HepG2 (cell line): ENCODE data around the gene VKORC1. TPM values are rescaled to one million over a fixed set of nuclear protein-coding genes. Genes with fewer than 3 reads are reported as not detected.
A peak's percentile ranks its signal among the peaks of the same experiment; 100 is the strongest.

Experiments
- CHD2 ChIP-seq: IDR thresholded peaks from 2 replicates; pipeline ENCODE4 v1.6.1; 2011; ENCODE audit warnings: low read depth, low read length, improper control_type of control experiment
- DNMT1 ChIP-seq: sonication (generic); formaldehyde crosslinking; IDR thresholded peaks from 2 replicates; pipeline ENCODE4 v1.5.1; 2020; ENCODE audit warnings: mild to moderate bottlenecking, missing genetic modification reagents
- ELF3 ChIP-seq: IDR thresholded peaks from 2 replicates; pipeline ENCODE4 v1.6.1; 2016; ENCODE audit warnings: missing genetic modification reagents, missing compliant biosample characterization
- KDM4B ChIP-seq: sonication (generic); formaldehyde crosslinking; IDR thresholded peaks from 2 replicates; pipeline ENCODE4 v1.4.0; 2020; ENCODE audit warnings: missing genetic modification reagents
- MAF1 ChIP-seq: sonication (generic); formaldehyde crosslinking; IDR thresholded peaks from 2 replicates; pipeline ENCODE4 v1.5.0; 2020; ENCODE audit warnings: missing genetic modification reagents, borderline replicate concordance
- MLXIP ChIP-seq: sonication (generic); formaldehyde crosslinking; IDR thresholded peaks from 2 replicates; pipeline ENCODE4 v1.9.0; 2021; ENCODE audit warnings: missing genetic modification reagents, borderline replicate concordance
- MTF2 ChIP-seq: sonication (generic); formaldehyde crosslinking; IDR thresholded peaks from 2 replicates; pipeline ENCODE4 v1.5.0; 2020; ENCODE audit warnings: missing genetic modification reagents, borderline replicate concordance
- NCOA2 ChIP-seq: sonication (generic); formaldehyde crosslinking; IDR thresholded peaks from 2 replicates; pipeline ENCODE4 v1.8.0; 2022; ENCODE audit warnings: inconsistent platforms
- NFKB2 ChIP-seq: sonication (generic); formaldehyde crosslinking; IDR thresholded peaks from 2 replicates; pipeline ENCODE4 v1.4.0; 2020; ENCODE audit warnings: missing genetic modification reagents, borderline replicate concordance
- RXRA ChIP-seq: sonication (generic); formaldehyde crosslinking; IDR thresholded peaks from 2 replicates; pipeline ENCODE4 v1.5.1; 2020; ENCODE audit warnings: missing genetic modification reagents
- ZBTB4 ChIP-seq: sonication (generic); formaldehyde crosslinking; IDR thresholded peaks from 2 replicates; pipeline ENCODE4 v1.4.0; 2020; ENCODE audit warnings: missing genetic modification reagents, mild to moderate bottlenecking, borderline replicate concordance
- ZFP37 ChIP-seq: sonication (generic); formaldehyde crosslinking; IDR thresholded peaks from 2 replicates; pipeline ENCODE4 v1.4.0; 2020; ENCODE audit warnings: missing genetic modification reagents, borderline replicate concordance
- ZFX ChIP-seq: sonication (generic); formaldehyde crosslinking; IDR thresholded peaks from 2 replicates; pipeline ENCODE4 v1.4.0; 2020; ENCODE audit warnings: mild to moderate bottlenecking, low read depth, missing genetic modification reagents, moderate library complexity
- ZNF160 ChIP-seq: sonication (generic); formaldehyde crosslinking; IDR thresholded peaks from 2 replicates; pipeline ENCODE4 v1.8.0; 2022; ENCODE audit warnings: mild to moderate bottlenecking, inconsistent platforms, missing genetic modification reagents
- ZNF326 ChIP-seq: sonication (generic); formaldehyde crosslinking; IDR thresholded peaks from 2 replicates; pipeline ENCODE4 v1.4.0; 2020; ENCODE audit warnings: missing genetic modification reagents, borderline replicate concordance
- ZNF556 ChIP-seq: sonication (generic); formaldehyde crosslinking; IDR thresholded peaks from 2 replicates; pipeline ENCODE4 v1.4.0; 2020; ENCODE audit warnings: mild to moderate bottlenecking, missing genetic modification reagents, borderline replicate concordance
- ZNF615 ChIP-seq: sonication (generic); formaldehyde crosslinking; IDR thresholded peaks from 2 replicates; pipeline ENCODE4 v1.5.0; 2020; ENCODE audit warnings: mild to moderate bottlenecking, missing genetic modification reagents, borderline replicate concordance
- polyA plus RNA-seq, 8 experiments: library from polyadenylated mRNA; depleted of rRNA in 3 of 8; stranded (reverse) in 7 of 8; unstranded in 1 of 8; fragments of >200 nt; fragmentation: Illumina TruSeq in 4 of 8; extraction: Trizol in 4 of 8; gene quantifications; 2 replicates each; pipeline versions ENCODE4 v1.2.1 to v1.2.3, GENCODE V29; 2011 to 2016; ENCODE audit warnings: low read depth in 4 of 8, missing spikeins in 1 of 8, mixed read lengths in 1 of 8; ENCODE audit not compliant: insufficient read depth in 1 of 8
- total RNA-seq, 5 experiments: library from RNA; depleted of rRNA; stranded (reverse); fragments of >200 nt; fragmentation: Illumina TruSeq; extraction: Trizol; gene quantifications; 2 replicates each; pipeline ENCODE4 v1.2.3, GENCODE V29; 2016; ENCODE audit warnings: low read depth in 1 of 5
- TF ChIP-seq, protein P1 (sequence below): sonication (generic); formaldehyde crosslinking; IDR thresholded peaks from 2 replicates; pipeline ENCODE4 v1.8.0; 2023; ENCODE audit warnings: mild to moderate bottlenecking, missing genetic modification reagents
- TF ChIP-seq, protein P2 (sequence below): IDR thresholded peaks from 2 replicates; pipeline ENCODE4 v1.6.1; 2012; ENCODE audit warnings: inconsistent platforms

VKORC1 gene
- total and polyA plus RNA-seq, 2 of the 13 experiments (the other 11 are each of a cell fraction or from before 2014, with no cell fraction given): 141 to 615 TPM

- peak; percentile 74; the same call in 1 of the 2 replicates for TF ChIP-seq ZBTB4 (CRISPR knock-in tag)
- TF ChIP-seq NFKB2 (CRISPR knock-in tag): peak; percentile 35
- TF ChIP-seq, protein P1, sequence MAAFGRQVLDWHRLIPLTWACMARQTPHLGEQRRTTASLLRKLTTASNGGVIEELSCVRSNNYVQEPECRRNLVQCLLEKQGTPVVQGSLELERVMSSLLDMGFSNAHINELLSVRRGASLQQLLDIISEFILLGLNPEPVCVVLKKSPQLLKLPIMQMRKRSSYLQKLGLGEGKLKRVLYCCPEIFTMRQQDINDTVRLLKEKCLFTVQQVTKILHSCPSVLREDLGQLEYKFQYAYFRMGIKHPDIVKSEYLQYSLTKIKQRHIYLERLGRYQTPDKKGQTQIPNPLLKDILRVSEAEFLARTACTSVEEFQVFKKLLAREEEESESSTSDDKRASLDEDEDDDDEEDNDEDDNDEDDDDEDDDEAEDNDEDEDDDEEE: peak; percentile 70; the same call in 1 of the 2 replicates
- no peak for TF ChIP-seq ZNF326
- peak; percentile 10; the same call in 1 of the 2 replicates for TF ChIP-seq RXRA (CRISPR knock-in tag)
- no peak for TF ChIP-seq KDM4B (CRISPR knock-in tag)
- TF ChIP-seq ZNF615 (CRISPR knock-in tag): no peak
- TF ChIP-seq ELF3 (CRISPR knock-in tag): no peak
- TF ChIP-seq MTF2 (CRISPR knock-in tag): no peak
- peak; percentile 70; the same call in 1 of the 2 replicates for TF ChIP-seq ZFX
- TF ChIP-seq ZNF160 (CRISPR knock-in tag): no peak
- TF ChIP-seq CHD2: no peak
- TF ChIP-seq, protein P2, sequence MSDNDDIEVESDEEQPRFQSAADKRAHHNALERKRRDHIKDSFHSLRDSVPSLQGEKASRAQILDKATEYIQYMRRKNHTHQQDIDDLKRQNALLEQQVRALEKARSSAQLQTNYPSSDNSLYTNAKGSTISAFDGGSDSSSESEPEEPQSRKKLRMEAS: peak; percentile 78
- TF ChIP-seq ZNF556 (CRISPR knock-in tag): no peak
- no peak for TF ChIP-seq NCOA2 (CRISPR knock-in tag)
- 0 out of 2 replicates have a peak, but pooled peaks have one; percentile 52 for TF ChIP-seq MAF1 (CRISPR knock-in tag)
- 0 out of 2 replicates have a peak, but pooled peaks have one; percentile 15 for TF ChIP-seq DNMT1 (CRISPR knock-in tag)
- no peak for TF ChIP-seq MLXIP
- no peak for TF ChIP-seq ZFP37
Observed at GRCh38 chr16:31138621-31139578, 44.3 kb upstream of the VKORC1 start (continued).
